ENCODE measurements around the gene FBH1.
"Not testable (repeated sequence)": the region's sequence is repeated elsewhere in the genome, so short reads cannot be mapped to it uniquely, and the experiment has no call there.

FBH1 gene

GRCh38 chr10:5961405-5962100 is 71.5 kb downstream of the FBH1 start:
- no peak for DNase-seq

- not testable (repeated sequence) for DNase-seq
These were observed 72.4 kb downstream of the FBH1 start for GRCh38 chr10:5962358-5962940.

- no peak for DNase-seq
These were observed 73.0 kb downstream of the FBH1 start for GRCh38 chr10:5963071-5963470.

- DNase-seq, result no peak
These were observed 73.5 kb downstream of the FBH1 start for GRCh38 chr10:5963591-5963990.

GRCh38 chr10:5964736-5965135 is 74.7 kb downstream of the FBH1 start:
- DNase-seq, result no peak

GRCh38 chr10:5965266-5965665 is 75.2 kb downstream of the FBH1 start:
- DNase-seq, result no peak

- no peak for DNase-seq
These were observed 78.1 kb downstream of the FBH1 start for GRCh38 chr10:5968037-5968680.

GRCh38 chr10:5968681-5969453 is 78.8 kb downstream of the FBH1 start:
- no peak for DNase-seq

GRCh38 chr10:5970066-5970465 is 80.0 kb downstream of the FBH1 start:
- no peak for DNase-seq

- no peak for DNase-seq
These were observed 80.5 kb downstream of the FBH1 start for GRCh38 chr10:5970527-5970926.

GRCh38 chr10:5971315-5971832 is 81.3 kb downstream of the FBH1 start:
- DNase-seq, result no peak

GRCh38 chr10:5971886-5972285 is 81.8 kb downstream of the FBH1 start:
- no peak for DNase-seq

- no peak for DNase-seq
These were observed 83.0 kb downstream of the FBH1 start for GRCh38 chr10:5973069-5973468.

GRCh38 chr10:5975641-5976473 is 85.8 kb downstream of the FBH1 start:
- DNase-seq, result peak in 1 of 4 experiments; percentile 17

- DNase-seq, result peak in 2 of 4 experiments; percentile 8 to 19
These were observed 86.7 kb downstream of the FBH1 start for GRCh38 chr10:5976512-5977470.

- peak; percentile 44 to 66 (median 59) for DNase-seq
These were observed 87.6 kb downstream of the FBH1 start, which contains the start of gene IL15RA for GRCh38 chr10:5977471-5978229. TSS of gene IL15RA (minus strand) at chr10:5977543. CDS start at chr10:5977492, 51 bp downstream.

- no peak for DNase-seq
These were observed 88.1 kb downstream of the FBH1 start for GRCh38 chr10:5978230-5978489.

- no peak for DNase-seq
These were observed 91.5 kb downstream of the FBH1 start for GRCh38 chr10:5981529-5981928.

GRCh38 chr10:5983774-5984173 is 93.7 kb downstream of the FBH1 start:
- no peak for DNase-seq

- no peak for DNase-seq
These were observed 95.0 kb downstream of the FBH1 start for GRCh38 chr10:5985029-5985428.

Data from activated naive CD4-positive, alpha-beta T cell (primary cell).